ENCODE results near the gene ELK4.

ELK4 gene

DNA sequence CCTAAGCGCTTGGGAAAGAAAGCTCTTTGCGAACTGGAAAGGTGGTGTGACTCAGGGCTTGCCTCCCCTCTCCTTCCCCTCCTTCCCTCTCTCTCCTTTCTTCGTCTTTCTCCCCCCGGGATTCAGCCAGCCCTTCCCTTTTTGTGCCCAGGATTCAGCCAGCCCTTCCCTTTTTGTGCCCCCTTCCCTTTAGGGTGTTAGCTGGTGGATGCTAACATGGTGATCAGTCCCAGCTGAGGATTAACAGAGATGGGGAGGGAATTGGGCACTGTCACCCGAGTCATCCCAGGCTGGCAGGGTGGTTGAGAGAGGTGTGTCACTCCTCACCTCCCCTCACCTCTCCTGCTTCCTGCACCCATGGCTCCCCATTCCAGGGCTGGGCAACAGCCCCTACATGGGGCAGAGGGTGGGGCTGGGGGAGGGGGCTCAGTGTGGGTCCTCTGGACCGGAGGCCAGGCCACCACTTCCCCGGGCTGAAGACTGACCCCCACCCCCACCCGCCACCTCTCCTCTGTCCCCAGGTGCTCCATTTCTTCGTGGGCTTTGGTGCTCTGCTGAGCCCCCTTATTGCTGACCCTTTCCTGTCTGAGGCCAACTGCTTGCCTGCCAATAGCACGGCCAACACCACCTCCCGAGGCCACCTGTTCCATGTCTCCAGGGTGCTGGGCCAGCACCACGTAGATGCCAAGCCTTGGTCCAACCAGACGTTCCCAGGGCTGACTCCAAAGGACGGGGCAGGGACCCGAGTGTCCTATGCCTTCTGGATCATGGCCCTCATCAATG is 51.5 kb downstream of the ELK4 start:
- no peak for DNase-seq

- DNase-seq = no peak
Measured at GRCh38 chr1:205579711-205580110, 52.1 kb downstream of the ELK4 start.

DNA sequence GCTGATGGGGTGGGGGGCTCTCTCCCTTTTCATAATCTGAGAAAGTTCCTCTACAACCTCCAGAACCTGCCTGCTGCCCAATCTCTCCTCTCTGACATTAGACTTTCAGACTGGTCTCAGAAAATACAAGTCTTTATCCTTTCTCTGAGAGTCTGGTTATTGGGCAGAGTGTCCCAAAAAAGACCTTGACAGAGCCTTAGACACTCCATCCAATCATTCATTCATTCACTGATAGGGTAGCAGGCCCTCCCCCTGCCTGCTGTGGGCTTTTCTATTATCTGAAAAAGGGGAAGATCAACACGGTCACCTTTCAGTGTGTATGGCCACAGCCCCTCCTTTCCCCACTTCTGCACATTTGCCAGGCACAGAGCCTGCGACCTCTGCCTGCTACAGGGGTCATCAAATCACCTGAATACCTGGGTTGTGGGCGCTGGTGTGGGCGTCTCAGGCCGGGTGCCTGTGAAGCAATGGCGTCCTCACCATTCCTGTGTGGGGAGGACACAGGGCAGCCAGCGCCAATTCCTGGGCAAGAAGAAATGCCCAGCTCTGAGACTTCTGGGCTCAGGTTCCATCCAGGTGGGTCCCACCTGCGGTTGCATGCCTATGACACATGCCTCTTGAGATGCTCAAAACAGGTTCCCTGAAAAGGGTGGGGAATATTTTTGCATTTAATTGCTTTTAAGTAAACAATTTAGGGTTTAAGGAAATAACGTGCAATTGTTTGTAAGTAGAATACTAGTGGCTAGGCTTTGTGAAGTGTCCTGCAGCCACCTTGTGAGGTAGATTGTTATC is 52.8 kb downstream of the ELK4 start:
- DNase-seq = no peak

- DNase-seq = no peak
Measured at GRCh38 chr1:205577874-205578658, 53.7 kb downstream of the ELK4 start.

DNA sequence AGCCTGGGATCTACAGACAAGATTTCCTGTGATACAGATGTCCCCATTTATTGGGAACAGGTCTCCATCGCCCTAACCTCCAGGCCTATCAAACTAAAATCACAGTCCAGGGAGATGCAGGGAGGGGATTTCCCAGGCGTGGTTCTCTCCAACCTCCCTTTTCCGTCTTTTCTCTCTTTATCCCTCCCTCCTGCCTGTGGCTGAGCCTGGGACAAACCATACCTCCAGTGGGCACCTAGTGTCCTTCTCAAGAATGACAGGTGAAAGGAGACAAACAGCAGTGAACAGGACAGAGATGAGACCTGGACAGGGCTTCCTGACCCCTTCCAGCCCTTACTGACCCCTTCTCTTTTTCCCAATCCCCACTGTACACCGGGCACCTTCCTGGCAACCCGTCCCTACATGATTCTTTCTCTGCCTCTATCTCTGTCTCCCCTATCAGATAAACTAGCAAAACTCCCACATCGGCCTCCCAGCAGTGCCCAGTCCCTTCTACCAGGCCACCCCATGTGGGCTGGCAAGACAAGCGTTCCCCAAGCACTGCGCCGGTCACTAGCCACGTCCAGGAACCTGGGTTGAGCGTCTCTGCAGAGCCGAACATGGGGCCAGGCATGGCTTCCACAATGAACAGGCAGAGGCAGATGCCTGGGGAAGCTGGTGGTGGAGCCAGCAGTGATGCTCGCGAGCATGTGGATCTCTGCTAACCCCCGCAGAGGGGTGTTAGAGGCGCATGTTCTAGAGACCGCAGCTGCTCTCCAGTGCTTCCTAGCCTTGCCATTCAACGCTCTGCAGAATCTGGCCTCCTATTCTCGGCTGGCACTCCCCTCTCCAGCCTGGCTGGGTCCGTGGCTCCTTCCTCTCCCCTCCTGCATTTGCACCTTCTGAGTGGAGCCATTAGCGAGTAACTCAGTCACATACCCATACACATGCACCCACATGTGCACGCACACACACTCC is 54.7 kb downstream of the ELK4 start:
- no peak for DNase-seq

DNA sequence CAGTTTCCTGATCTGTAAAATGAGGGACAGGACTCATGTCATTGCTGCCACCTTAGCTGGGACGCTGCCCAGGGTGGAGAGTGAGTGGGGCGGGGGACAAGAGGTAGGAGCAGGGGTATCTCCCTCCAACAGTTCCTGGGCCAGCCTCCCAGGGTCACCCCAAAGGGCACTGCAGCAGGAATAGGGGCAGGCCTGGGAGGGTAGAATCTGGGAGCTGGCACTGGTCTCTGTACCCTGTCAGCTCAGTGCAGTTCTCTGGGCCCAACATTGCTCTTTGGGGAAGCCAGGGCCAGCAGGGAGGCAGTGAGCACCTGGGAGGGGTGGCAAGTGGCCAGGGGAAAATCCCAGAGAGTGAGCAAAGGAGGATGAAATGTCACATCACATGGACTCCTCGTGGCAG is 55.8 kb downstream of the ELK4 start:
- no peak for DNase-seq

GRCh38 chr1:205575294-205575885 is 56.4 kb downstream of the ELK4 start:
- no peak for DNase-seq

GRCh38 chr1:205572421-205572820 is 59.4 kb downstream of the ELK4 start:
- no peak for DNase-seq

DNA sequence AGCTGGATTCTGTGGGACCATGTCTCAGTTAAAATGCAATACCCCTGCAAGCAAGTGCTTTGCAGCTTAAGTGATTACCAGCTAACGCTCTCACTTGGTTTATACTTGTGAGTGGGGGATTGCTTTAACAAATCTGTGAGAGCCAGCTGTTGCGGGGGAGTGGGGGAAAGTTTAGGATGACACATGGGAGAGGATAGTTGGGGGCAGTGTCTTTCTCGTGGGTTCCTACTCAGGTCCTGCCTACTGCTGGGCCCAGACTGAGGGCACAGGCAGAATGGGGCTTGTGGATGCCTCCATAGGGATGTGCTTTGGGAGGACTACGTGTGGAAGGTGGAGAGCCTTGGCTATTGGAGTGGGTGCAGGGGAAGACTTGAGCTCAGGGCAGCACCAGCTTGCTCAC is 60.1 kb downstream of the ELK4 start:
- DNase-seq = no peak

- DNase-seq = no peak
Measured at GRCh38 chr1:205570796-205571537, 60.8 kb downstream of the ELK4 start.

GRCh38 chr1:205570173-205570501 is 61.7 kb downstream of the ELK4 start:
- DNase-seq = no peak

DNA sequence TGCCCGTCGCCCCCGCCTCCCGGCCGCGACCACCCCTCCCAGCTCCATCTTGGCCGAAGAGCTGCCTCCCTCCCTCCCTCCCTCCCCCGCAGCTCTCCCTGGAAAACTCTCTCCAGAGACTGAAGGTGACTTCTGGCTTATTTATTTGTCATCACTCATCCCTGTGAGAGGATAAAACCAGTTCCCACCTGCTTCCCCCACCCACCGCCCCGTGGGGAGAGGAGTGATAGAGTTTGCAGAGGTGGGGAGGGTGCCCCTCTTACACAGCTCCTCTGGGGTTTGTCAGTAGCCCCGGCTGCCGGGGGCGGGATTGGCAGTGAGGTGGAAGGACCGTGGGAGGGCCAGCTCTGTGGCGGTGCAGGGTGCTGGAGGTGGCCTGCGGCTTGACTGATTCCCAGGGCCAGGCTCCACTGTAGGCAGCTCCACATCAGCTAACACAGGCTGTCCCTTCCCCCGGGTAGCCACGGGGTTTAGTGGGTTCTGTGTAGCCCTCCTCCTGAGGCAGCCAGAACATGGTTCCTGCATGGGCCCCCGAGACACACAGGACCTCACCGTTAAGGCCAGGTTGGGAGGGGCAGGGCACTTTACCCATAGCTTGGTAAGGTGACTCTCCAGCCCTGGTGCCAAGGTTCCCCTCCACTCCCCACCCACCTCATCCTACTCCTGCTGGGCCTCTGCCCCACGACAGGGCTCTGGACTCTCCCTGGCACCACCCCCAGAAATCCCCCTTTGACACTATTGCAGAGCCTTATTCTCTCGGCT is 62.2 kb downstream of the ELK4 start:
- DNase-seq = no peak

DNA sequence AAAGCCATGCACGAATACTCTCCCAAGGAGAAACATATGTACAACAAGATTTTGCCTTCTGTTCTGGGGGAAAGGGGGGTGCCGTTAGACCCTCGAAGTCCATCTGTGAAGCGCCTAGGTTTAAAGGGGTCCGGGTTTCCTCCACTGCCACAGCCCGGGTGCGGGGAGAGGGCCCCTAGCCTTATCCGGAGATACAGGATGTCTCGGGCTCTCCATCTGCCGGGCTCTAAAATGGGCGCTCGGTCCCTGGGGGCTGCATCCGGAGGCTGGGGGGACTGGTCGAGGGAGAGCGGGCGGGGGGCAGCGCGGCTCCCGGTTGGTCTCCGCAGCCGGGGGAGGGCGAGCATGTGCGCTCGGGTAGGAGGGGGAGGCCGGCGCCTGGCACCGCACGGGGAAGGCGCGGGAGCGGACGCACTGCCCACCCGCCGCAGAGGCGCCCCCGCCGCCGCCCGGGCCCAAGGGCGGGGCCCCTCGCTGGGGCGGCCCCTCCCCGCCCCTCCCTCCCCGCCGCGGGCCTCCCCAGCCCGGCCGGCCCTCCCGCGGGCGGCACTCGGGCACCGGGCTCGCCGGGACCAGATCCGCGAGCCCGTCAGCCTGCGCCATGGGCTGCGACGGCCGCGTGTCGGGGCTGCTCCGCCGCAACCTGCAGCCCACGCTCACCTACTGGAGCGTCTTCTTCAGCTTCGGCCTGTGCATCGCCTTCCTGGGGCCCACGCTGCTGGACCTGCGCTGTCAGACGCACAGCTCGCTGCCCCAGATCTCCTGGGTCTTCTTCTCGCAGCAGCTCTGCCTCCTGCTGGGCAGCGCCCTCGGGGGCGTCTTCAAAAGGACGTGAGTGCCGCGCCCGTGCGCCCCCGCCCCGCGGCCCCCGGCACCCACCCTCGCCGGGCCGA is 63.1 kb downstream of the ELK4 start:
- DNase-seq = no peak

GRCh38 chr1:205568135-205568468 is 63.7 kb downstream of the ELK4 start:
- DNase-seq = no peak

DNA sequence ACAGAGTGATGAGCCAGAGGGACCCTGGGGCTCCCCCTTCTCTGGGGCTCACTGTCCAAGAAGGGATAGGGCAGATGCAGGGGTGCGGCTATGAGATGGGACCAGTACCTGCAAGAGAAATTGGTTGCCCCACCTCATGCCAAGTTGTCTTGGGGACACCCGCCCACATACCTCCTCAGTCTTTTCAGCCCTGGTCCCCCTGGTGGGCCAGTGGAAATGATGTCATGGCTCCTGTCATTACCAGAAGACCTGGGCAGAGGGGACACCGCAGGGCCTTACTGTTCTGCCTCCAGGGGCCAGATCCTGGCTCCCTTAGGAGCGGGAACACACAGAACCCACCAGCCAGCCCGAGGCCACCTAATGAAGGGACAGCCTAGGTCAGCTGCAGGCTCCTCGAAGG is 64.1 kb downstream of the ELK4 start:
- DNase-seq = no peak

GRCh38 chr1:205565799-205566198 is 66.0 kb downstream of the ELK4 start:
- no peak for DNase-seq

DNA sequence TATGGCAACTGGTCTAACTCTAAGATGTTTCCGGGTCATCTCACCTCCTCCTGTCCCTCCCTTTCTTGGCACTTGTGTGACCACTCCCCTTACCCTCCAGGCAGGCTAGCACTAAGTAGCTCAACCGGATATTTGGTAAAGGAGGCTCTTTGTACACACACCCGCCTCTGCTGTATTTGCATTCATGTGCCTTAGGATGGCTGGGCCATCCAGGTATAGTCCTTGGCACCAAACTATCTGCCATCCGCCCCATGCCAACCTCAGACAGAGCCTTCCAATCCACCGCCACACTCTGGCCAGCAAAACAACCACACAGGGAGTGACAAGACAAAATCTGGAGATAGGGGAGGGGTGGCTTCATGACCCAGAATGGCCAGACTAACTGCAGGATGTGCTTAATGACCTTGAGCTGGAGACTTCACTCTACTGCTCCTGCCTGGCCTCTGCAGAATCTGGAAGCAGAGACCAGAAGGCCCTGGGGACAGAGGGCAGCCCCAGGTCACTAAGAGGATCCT is 67.8 kb downstream of the ELK4 start:
- no peak for DNase-seq

DNA sequence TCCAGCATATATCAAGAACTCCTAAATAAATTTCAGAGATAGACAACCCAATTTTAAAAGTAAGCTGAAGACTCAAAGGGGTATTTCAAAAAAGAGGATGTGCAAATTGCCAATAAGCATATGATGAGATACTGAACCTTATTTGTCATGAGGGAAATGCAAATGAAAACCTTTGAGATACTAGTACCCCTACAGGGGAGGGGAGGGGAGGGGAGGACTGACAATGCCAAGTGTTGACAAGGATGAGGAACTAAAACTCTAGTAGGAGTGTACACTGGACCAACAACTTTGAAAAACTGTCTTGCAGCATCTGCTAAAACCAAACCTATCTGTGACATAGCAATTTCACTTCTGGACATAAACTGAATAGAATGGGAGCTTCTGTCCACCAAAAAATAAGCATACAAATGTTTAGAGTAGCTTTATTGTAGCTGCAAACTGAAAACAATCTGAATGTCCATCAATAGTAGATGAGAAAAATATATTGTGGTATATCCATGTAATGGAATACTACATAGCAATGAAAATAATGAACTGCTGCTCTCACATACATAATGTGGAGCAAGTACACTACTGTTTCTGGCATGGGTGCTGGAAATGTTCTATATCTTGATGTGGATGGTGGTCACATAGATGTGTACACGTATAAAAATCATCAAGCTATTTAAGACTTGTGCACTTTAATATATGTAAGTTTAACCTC is 70.2 kb downstream of the ELK4 start:
- no peak for DNase-seq
